Hematopoietic multipotent progenitor cell treated with erythropoietin and hydrocortisone succinate and interleukin-3 and kit ligand, for 15 days (in vitro differentiated cells): Measurements from ENCODE around the gene SLC1A4.
"Not testable (repeated sequence)": the region's sequence is repeated elsewhere in the genome, so short reads cannot be mapped to it uniquely, and the experiment has no call there.

ENCODE experiments used
- DNase-seq: peaks from one replicate; pipeline ENCODE4 v3.0.0-alpha.2; 2015; ENCODE audit warnings: low spot score

Gene SLC1A4

GRCh38 chr2:64966017-64966416, 23.2 kb upstream of the SLC1A4 start:
- no peak for DNase-seq

GRCh38 chr2:64966839-64967238, 22.4 kb upstream of the SLC1A4 start:
- DNase-seq = no peak

GRCh38 chr2:64967601-64968000, 21.6 kb upstream of the SLC1A4 start:
- no peak for DNase-seq

GRCh38 chr2:64969086-64969485, 20.1 kb upstream of the SLC1A4 start:
- not testable (repeated sequence) for DNase-seq

- DNase-seq = no peak
Observed at GRCh38 chr2:64970495-64970894, 18.7 kb upstream of the SLC1A4 start.

- no peak for DNase-seq
Observed at GRCh38 chr2:64972426-64972825, 16.8 kb upstream of the SLC1A4 start.

GRCh38 chr2:64972876-64973275, 16.3 kb upstream of the SLC1A4 start:
- no peak for DNase-seq

GRCh38 chr2:64975232-64975821, 13.9 kb upstream of the SLC1A4 start:
- DNase-seq = no peak

GRCh38 chr2:64976276-64976675, 12.9 kb upstream of the SLC1A4 start:
- no peak for DNase-seq

GRCh38 chr2:64978514-64979268, 10.5 kb upstream of the SLC1A4 start:
- DNase-seq = peak; percentile 21

- no peak for DNase-seq
Observed at GRCh38 chr2:64979744-64980143, 9.5 kb upstream of the SLC1A4 start.

- DNase-seq = no peak
Observed at GRCh38 chr2:64980183-64980582, 9.0 kb upstream of the SLC1A4 start.

- DNase-seq = no peak
Observed at GRCh38 chr2:64982311-64982857, 6.8 kb upstream of the SLC1A4 start.

GRCh38 chr2:64982932-64983331, 6.3 kb upstream of the SLC1A4 start:
- no peak for DNase-seq

- DNase-seq = no peak
Observed at GRCh38 chr2:64985447-64985846, 3.8 kb upstream of the SLC1A4 start.

GRCh38 chr2:64987001-64987955, 1.9 kb upstream of the SLC1A4 start:
- DNase-seq = no peak

- no peak for DNase-seq
Observed at GRCh38 chr2:64987956-64988419, 1.2 kb upstream of the SLC1A4 start.

- DNase-seq = peak; percentile 4
Observed at GRCh38 chr2:64988420-64989125, 626 bp upstream of the SLC1A4 start.

GRCh38 chr2:64989982-64990614, 899 bp downstream of the SLC1A4 start:
- DNase-seq = no peak

- no peak for DNase-seq
Observed at GRCh38 chr2:64990876-64991275, 1.7 kb downstream of the SLC1A4 start.

- DNase-seq = no peak
Observed at GRCh38 chr2:64992218-64992617, 3.0 kb downstream of the SLC1A4 start.
